ENCODE measurements around the gene CCL25. TPM values are rescaled to one million over a fixed set of nuclear protein-coding genes. Genes with fewer than 3 reads are reported as not detected.

CCL25 gene
- polyA plus RNA-seq, 1 donor from 2014 or later, result 1.9 TPM

GRCh38 chr19:8095354-8095886 lies 42.9 kb downstream of the CCL25 start:
- Histone ChIP-seq H4K20me1 (ENCODE audit: insufficient read depth) (no peaks in the 10 kb centered on the region), H3K27ac (ENCODE audit: low read length) (no peak overlapping the region), H3K9me3 (ENCODE audit: low read length) (peaks cover 32% of the 10 kb centered on the region), H3K4me3 (ENCODE audit: low read length) (no peak overlapping the region), H3K9ac (ENCODE audit: low read length) (no peak overlapping the region), H3K27me3 (ENCODE audit: insufficient read depth, low read depth, low read length) (no peaks in the 10 kb centered on the region), H3K4me2 (ENCODE audit: low read length) (no peak overlapping the region), H3F3A (ENCODE audit: insufficient read depth, low read length, poor library complexity, severe bottlenecking) (no peaks in the 10 kb centered on the region), H3K9me2 (ENCODE audit: insufficient read depth, low read length) (no peaks in the 10 kb centered on the region), H3K36me3 (ENCODE audit: insufficient read depth, low read length) (peaks cover 35% of the 10 kb centered on the region), H3K79me2 (replicated peaks; ENCODE audit: insufficient read depth, low read length) (no peaks in the 10 kb centered on the region), H2AFZ (ENCODE audit: low read depth, low read length) (no peak overlapping the region)
- TF ChIP-seq SMC3 (conservative IDR thresholded peaks at IDR 0.05; ENCODE audit: poor library complexity) (no peak), EP300 (conservative IDR thresholded peaks at IDR 0.05; ENCODE audit: poor library complexity, severe bottlenecking) (no peak), TAF1 (IDR thresholded peaks at IDR 0.05; ENCODE audit: low read depth) (no peak), CTCF (IDR thresholded peaks at IDR 0.05; ENCODE audit: poor library complexity, severe bottlenecking) (no peak), MXI1 (conservative IDR thresholded peaks at IDR 0.05; ENCODE audit: poor library complexity, severe bottlenecking) (no peak), REST (IDR thresholded peaks at IDR 0.05; ENCODE audit: borderline replicate concordance) (no peak), POLR2AphosphoS5 (IDR thresholded peaks at IDR 0.05) (no peak), EZH2 (IDR thresholded peaks at IDR 0.05; ENCODE audit: borderline replicate concordance, insufficient read depth, low read length, poor library complexity, severe bottlenecking) (no peak), RAD21 (conservative IDR thresholded peaks at IDR 0.05) (no peak)

GRCh38 chr19:8096071-8096470 lies 43.5 kb downstream of the CCL25 start:
- no peaks in the 10 kb centered on the region for H3F3A ChIP-seq (ENCODE audit: insufficient read depth, low read length, poor library complexity, severe bottlenecking)
- no peak for TF ChIP-seq SMC3 (conservative IDR thresholded peaks at IDR 0.05; ENCODE audit: poor library complexity)
- TF ChIP-seq CTCF (IDR thresholded peaks at IDR 0.05; ENCODE audit: poor library complexity, severe bottlenecking), result no peak
- no peak for TF ChIP-seq RAD21 (conservative IDR thresholded peaks at IDR 0.05)
- no peak for TF ChIP-seq EZH2 (IDR thresholded peaks at IDR 0.05; ENCODE audit: borderline replicate concordance, insufficient read depth, low read length, poor library complexity, severe bottlenecking)
- no peaks in the 10 kb centered on the region for H4K20me1 ChIP-seq (ENCODE audit: insufficient read depth)
- H3K9me3 ChIP-seq (ENCODE audit: low read length), result peaks cover 32% of the 10 kb centered on the region
- no peak overlapping the region for H3K27ac ChIP-seq (ENCODE audit: low read length)
- no peak overlapping the region for H3K9ac ChIP-seq (ENCODE audit: low read length)
- no peaks in the 10 kb centered on the region for H3K79me2 ChIP-seq (replicated peaks; ENCODE audit: insufficient read depth, low read length)
- H3K27me3 ChIP-seq (ENCODE audit: insufficient read depth, low read depth, low read length), result no peaks in the 10 kb centered on the region
- no peak overlapping the region for H2AFZ ChIP-seq (ENCODE audit: low read depth, low read length)
- H3K4me2 ChIP-seq (ENCODE audit: low read length), result no peak overlapping the region
- peaks cover 35% of the 10 kb centered on the region for H3K36me3 ChIP-seq (ENCODE audit: insufficient read depth, low read length)
- H3K4me3 ChIP-seq (ENCODE audit: low read length), result no peak overlapping the region
- no peaks in the 10 kb centered on the region for H3K9me2 ChIP-seq (ENCODE audit: insufficient read depth, low read length)
